Measurements from ENCODE around the gene CD72.
"Not testable (repeated sequence)": the region's sequence is repeated elsewhere in the genome, so short reads cannot be mapped to it uniquely, and the experiment has no call there.

Gene CD72

GRCh38 chr9:35588506-35588905, 29.7 kb downstream of the CD72 start:
- DNase-seq (ENCODE audit: low spot score), result not testable (repeated sequence)

- DNase-seq (ENCODE audit: low spot score), result not testable (repeated sequence)
These were observed 33.5 kb downstream of the CD72 start for GRCh38 chr9:35584681-35585080.

GRCh38 chr9:35583521-35583920, 34.7 kb downstream of the CD72 start:
- not testable (repeated sequence) for DNase-seq (ENCODE audit: low spot score)

- not testable (repeated sequence) for DNase-seq (ENCODE audit: low spot score)
These were observed 38.5 kb downstream of the CD72 start for GRCh38 chr9:35579659-35580227.

- DNase-seq (ENCODE audit: low spot score), result no peak
These were observed 39.1 kb downstream of the CD72 start for GRCh38 chr9:35579130-35579529.

- no peak for DNase-seq (ENCODE audit: low spot score)
These were observed 40.7 kb downstream of the CD72 start for GRCh38 chr9:35577486-35577885.

GRCh38 chr9:35575478-35575877, 42.7 kb downstream of the CD72 start:
- DNase-seq (ENCODE audit: low spot score), result no peak

GRCh38 chr9:35574578-35575122, 43.6 kb downstream of the CD72 start:
- no peak for DNase-seq (ENCODE audit: low spot score)

- DNase-seq (ENCODE audit: low spot score), result no peak
These were observed 47.3 kb downstream of the CD72 start for GRCh38 chr9:35570709-35571504.

- DNase-seq (ENCODE audit: low spot score), result no peak
These were observed 49.0 kb downstream of the CD72 start for GRCh38 chr9:35569206-35569605.

- DNase-seq (ENCODE audit: low spot score), result no peak
These were observed 50.0 kb downstream of the CD72 start for GRCh38 chr9:35568196-35568595.

- DNase-seq (ENCODE audit: low spot score), result no peak
These were observed 51.8 kb downstream of the CD72 start for GRCh38 chr9:35566417-35566816.

GRCh38 chr9:35564658-35565061, 53.6 kb downstream of the CD72 start:
- no peak for DNase-seq (ENCODE audit: low spot score)

- DNase-seq (ENCODE audit: low spot score), result no peak
These were observed 54.4 kb downstream of the CD72 start for GRCh38 chr9:35563791-35564197.

- no peak for DNase-seq (ENCODE audit: low spot score)
These were observed 55.1 kb downstream of the CD72 start for GRCh38 chr9:35562895-35563780.

GRCh38 chr9:35561468-35562261, 56.5 kb downstream of the CD72 start:
- no peak for DNase-seq (ENCODE audit: low spot score)

GRCh38 chr9:35560625-35561337, 57.4 kb downstream of the CD72 start:
- DNase-seq (ENCODE audit: low spot score), result no peak

Data from cerebellar cortex (tissue), 1 donor.